ENCODE results near the gene PSMD6. TPM values are rescaled to one million over a fixed set of nuclear protein-coding genes. Genes with fewer than 3 reads are reported as not detected.

PSMD6 gene
- total RNA-seq, 4 donors from 2014 or later, result 150 to 220 (median 180) TPM

DNA sequence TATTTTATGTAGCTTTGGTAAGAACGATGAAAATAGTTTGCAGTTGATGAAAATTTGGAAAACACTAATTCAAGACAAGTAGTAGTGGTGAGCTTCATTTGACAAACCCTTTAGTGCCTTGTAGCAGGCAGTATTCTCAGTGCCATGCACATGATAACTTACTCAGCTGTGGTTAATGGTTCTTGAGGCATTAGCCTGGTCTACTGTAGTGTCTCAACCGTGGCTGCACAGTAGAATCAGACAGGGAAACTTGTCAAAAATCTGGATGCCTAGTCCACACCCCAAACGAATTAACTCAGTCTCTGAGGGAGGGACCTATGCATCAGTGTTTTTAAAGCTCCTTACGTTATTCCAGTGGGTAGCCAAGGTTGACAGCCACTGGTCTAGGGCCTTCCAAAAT is 45.4 kb downstream of the PSMD6 start:
- in situ Hi-C loops (cut with MboI; ENCODE audit: low sequenced_read_pairs in 4 of 4) (no loop called here), intact Hi-C loops (cut with DNase I; ENCODE audit: low total_unique reads) (no loop called here)
- H3K9me3 ChIP-seq, result no peaks in the 10 kb centered on the region
- ATAC-seq (no peak), DNase-seq (no peak)
- no peak overlapping the region for H3K27ac ChIP-seq
- no peak overlapping the region for H3K4me3 ChIP-seq
- peaks cover 0 to 7% of the 10 kb centered on the region in 2 donors for H3K36me3 ChIP-seq
- no peaks in the 10 kb centered on the region for H3K27me3 ChIP-seq
- no peak for TF ChIP-seq POLR2A (IDR thresholded peaks at IDR 0.05)
- TF ChIP-seq, protein P1, sequence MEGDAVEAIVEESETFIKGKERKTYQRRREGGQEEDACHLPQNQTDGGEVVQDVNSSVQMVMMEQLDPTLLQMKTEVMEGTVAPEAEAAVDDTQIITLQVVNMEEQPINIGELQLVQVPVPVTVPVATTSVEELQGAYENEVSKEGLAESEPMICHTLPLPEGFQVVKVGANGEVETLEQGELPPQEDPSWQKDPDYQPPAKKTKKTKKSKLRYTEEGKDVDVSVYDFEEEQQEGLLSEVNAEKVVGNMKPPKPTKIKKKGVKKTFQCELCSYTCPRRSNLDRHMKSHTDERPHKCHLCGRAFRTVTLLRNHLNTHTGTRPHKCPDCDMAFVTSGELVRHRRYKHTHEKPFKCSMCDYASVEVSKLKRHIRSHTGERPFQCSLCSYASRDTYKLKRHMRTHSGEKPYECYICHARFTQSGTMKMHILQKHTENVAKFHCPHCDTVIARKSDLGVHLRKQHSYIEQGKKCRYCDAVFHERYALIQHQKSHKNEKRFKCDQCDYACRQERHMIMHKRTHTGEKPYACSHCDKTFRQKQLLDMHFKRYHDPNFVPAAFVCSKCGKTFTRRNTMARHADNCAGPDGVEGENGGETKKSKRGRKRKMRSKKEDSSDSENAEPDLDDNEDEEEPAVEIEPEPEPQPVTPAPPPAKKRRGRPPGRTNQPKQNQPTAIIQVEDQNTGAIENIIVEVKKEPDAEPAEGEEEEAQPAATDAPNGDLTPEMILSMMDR (IDR thresholded peaks at IDR 0.05 in 4 of 5, conservative IDR thresholded peaks at IDR 0.05 in 1 of 5), result no peak
- peaks cover 48 to 53% of the 10 kb centered on the region in 2 donors for H3K4me1 ChIP-seq

DNA sequence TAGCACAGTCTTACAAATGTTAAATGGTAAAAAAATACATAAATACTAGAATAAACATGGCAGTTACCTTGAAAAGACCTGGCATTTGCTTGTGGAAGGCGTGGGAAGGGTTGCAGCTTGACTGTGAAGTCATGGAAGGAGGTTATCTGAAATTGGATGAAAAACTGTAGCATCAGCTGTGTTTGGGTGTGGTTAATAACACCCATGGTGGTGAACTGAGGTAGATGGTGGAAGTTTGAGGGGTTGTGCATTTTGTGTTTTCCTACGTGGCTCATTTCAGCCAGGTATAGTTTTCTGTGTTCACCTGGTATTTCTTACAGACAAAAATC is 46.5 kb downstream of the PSMD6 start:
- H3K4me1 ChIP-seq, result peaks cover 53 to 58% of the 10 kb centered on the region in 2 donors
- H3K9me3 ChIP-seq, result no peaks in the 10 kb centered on the region
- peaks cover 0 to 5% of the 10 kb centered on the region in 2 donors for H3K36me3 ChIP-seq
- DNase-seq (no peak), ATAC-seq (no peak)
- H3K4me3 ChIP-seq, result no peak overlapping the region
- TF ChIP-seq, protein P1 (IDR thresholded peaks at IDR 0.05 in 4 of 5, conservative IDR thresholded peaks at IDR 0.05 in 1 of 5), result no peak
- TF ChIP-seq POLR2A (IDR thresholded peaks at IDR 0.05), result no peak
- peak overlapping the region; percentile 37 to 70 (median 43) for H3K27ac ChIP-seq
- intact Hi-C loops (cut with DNase I; ENCODE audit: low total_unique reads), result no loop called here
- in situ Hi-C loops (cut with MboI; ENCODE audit: low sequenced_read_pairs in 4 of 4), result no loop called here
- no peaks in the 10 kb centered on the region for H3K27me3 ChIP-seq

DNA sequence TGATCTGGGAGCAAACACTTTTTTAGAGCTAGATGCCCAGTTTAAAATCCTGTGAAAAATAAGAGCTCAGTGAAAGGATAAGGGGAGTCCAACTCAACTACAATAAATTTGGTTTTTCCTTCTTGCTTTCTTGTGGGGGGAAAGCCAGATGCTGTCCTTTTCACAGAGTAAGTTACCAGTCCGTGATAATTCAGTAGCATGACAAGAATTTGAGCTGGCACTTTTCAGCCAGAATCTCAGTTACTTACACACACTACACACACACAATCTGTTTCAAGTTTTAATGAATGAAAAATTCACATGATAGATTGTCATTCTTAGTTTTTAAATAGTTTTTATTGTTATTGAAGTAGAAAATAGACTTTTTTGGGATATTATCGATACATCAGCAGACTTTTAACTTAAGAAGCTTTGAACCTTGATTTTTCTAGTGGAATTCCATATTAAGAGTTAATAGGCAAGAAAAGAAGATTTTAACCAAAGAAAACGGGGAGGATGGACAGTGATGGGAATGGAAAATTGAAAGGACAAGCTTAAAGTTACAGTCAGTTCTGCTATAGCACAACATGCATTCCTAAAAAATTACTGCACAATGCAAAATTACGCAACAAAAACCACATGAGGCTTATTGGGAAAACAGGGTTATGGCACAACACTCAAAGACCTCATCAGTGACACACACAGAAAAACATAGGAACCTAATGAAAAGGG is 47.0 kb downstream of the PSMD6 start:
- Histone ChIP-seq H3K9me3 (no peaks in the 10 kb centered on the region), H3K36me3 (peaks cover 0 to under 1% of the 10 kb centered on the region in 2 donors), H3K27ac (peak overlapping the region; percentile 39 to 70 (median 46)), H3K4me1 (peaks cover 54 to 62% of the 10 kb centered on the region in 2 donors), H3K27me3 (no peaks in the 10 kb centered on the region), H3K4me3 (no peak overlapping the region)
- in situ Hi-C loops (cut with MboI; ENCODE audit: low sequenced_read_pairs in 4 of 4), result no loop called here
- DNase-seq (no peak), ATAC-seq (peak; percentile 59 to 75)
- TF ChIP-seq, protein P1 (IDR thresholded peaks at IDR 0.05 in 4 of 5, conservative IDR thresholded peaks at IDR 0.05 in 1 of 5), result no peak
- TF ChIP-seq POLR2A (IDR thresholded peaks at IDR 0.05), result no peak
- intact Hi-C loops (cut with DNase I; ENCODE audit: low total_unique reads), result no loop called here

DNA sequence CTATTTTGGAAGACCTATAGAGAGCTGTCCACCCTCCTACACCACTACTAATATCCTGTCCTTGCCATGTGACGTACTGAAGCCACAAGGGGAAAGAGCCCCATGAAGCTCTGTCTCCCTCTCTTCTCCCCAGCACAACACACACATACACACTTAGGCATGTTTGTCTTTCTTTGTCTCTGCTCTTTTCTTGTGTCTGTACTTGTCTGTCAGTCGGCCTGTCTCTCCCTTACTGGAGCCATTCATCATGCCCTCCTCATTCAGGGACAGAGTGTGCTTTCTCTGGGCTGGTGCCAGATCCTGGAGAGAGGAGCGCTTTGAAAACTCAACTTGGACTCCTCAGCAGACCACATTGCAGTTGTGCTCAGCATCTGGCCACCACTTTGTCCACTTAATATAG is 47.6 kb downstream of the PSMD6 start:
- Histone ChIP-seq H3K36me3 (no peaks in the 10 kb centered on the region), H3K27ac (peak overlapping the region; percentile 39 to 70 (median 46)), H3K27me3 (no peaks in the 10 kb centered on the region), H3K4me3 (no peak overlapping the region), H3K4me1 (peaks cover 60 to 68% of the 10 kb centered on the region in 2 donors), H3K9me3 (no peaks in the 10 kb centered on the region)
- TF ChIP-seq, protein P1 (IDR thresholded peaks at IDR 0.05 in 4 of 5, conservative IDR thresholded peaks at IDR 0.05 in 1 of 5), result no peak
- ATAC-seq (peak; percentile 91 to 93), DNase-seq (peak; percentile 65 to 81)
- in situ Hi-C loops (cut with MboI; ENCODE audit: low sequenced_read_pairs in 4 of 4) (no loop called here), intact Hi-C loops (cut with DNase I; ENCODE audit: low total_unique reads) (no loop called here)

DNA sequence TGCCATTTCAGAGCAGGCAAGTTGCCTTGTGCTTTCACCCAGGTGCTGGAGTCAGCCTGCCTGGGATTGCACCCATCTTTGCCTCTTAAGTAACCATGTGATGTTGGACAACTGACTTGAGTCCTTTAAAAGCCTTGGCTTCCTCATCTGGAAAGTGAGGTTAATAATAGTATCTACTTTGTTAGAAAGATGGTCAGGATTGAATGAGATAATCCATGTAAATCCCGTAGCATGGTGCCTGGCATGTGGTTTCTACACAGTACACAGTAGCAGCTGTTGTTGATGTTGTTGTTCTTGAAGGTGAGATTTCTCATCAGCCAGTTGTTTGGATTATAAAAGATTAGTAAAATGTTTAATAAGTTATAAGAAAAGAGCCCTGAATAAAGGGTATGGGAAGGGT is 48.8 kb downstream of the PSMD6 start:
- peaks cover 71 to 76% of the 10 kb centered on the region in 2 donors for H3K4me1 ChIP-seq
- H3K27ac ChIP-seq, result no peak overlapping the region
- intact Hi-C loops (cut with DNase I; ENCODE audit: low total_unique reads) (no loop called here), in situ Hi-C loops (cut with MboI; ENCODE audit: low sequenced_read_pairs in 4 of 4) (no loop called here)
- ATAC-seq (peak in 1 of 2 donors; percentile 25), DNase-seq (no peak)
- no peaks in the 10 kb centered on the region for H3K27me3 ChIP-seq
- no peaks in the 10 kb centered on the region for H3K36me3 ChIP-seq
- no peak overlapping the region for H3K4me3 ChIP-seq
- no peaks in the 10 kb centered on the region for H3K9me3 ChIP-seq
- TF ChIP-seq, protein P1 (IDR thresholded peaks at IDR 0.05 in 4 of 5, conservative IDR thresholded peaks at IDR 0.05 in 1 of 5), result no peak
- no peak for TF ChIP-seq POLR2A (IDR thresholded peaks at IDR 0.05)

Data from gastrocnemius medialis (tissue), 4 donors.